ENCODE results near the gene PPARA.

DNA sequence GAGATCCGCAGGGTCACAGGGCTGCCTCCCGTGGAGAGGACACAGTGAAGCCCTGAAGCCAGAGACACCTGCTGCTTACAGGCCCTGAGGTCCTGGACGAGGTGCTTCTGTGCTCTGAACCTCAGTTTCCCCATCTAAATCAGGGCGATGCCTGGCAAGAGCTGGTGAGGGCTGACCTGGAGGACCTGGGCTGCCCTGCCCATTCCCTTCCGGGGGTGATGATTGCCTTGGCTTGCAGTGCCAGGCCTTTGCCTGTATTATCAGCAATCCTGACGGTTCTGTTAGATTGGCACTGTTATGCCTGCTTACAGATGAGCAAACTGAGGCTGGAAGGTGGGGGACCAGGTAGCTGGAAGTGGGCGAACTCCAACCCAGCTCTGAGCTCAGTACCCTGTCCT lies 138.5 kb downstream of the PPARA start:
- TF ChIP-seq, protein P1, sequence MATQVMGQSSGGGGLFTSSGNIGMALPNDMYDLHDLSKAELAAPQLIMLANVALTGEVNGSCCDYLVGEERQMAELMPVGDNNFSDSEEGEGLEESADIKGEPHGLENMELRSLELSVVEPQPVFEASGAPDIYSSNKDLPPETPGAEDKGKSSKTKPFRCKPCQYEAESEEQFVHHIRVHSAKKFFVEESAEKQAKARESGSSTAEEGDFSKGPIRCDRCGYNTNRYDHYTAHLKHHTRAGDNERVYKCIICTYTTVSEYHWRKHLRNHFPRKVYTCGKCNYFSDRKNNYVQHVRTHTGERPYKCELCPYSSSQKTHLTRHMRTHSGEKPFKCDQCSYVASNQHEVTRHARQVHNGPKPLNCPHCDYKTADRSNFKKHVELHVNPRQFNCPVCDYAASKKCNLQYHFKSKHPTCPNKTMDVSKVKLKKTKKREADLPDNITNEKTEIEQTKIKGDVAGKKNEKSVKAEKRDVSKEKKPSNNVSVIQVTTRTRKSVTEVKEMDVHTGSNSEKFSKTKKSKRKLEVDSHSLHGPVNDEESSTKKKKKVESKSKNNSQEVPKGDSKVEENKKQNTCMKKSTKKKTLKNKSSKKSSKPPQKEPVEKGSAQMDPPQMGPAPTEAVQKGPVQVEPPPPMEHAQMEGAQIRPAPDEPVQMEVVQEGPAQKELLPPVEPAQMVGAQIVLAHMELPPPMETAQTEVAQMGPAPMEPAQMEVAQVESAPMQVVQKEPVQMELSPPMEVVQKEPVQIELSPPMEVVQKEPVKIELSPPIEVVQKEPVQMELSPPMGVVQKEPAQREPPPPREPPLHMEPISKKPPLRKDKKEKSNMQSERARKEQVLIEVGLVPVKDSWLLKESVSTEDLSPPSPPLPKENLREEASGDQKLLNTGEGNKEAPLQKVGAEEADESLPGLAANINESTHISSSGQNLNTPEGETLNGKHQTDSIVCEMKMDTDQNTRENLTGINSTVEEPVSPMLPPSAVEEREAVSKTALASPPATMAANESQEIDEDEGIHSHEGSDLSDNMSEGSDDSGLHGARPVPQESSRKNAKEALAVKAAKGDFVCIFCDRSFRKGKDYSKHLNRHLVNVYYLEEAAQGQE (IDR thresholded peaks at IDR 0.05; ENCODE audit: low read depth) = no peak
- TF ChIP-seq POLR2A (IDR thresholded peaks at IDR 0.05; ENCODE audit: borderline replicate concordance, extremely low read depth, insufficient read depth, insufficient read length) = no peak
